HG03139 (cell line): ENCODE results near the gene FMO5.
"Not testable (repeated sequence)": the region's sequence is repeated elsewhere in the genome, so short reads cannot be mapped to it uniquely, and the experiment has no call there.

Experiments
- ATAC-seq: cut with Tn5 transposase; IDR thresholded peaks from one replicate; pipeline ENCODE4 v1.9.1; 2021; ENCODE audit not compliant: unreplicated experiment

The FMO5 gene

GRCh38 chr1:147240131-147240721, 15.1 kb upstream of the FMO5 start:
- ATAC-seq, result not testable (repeated sequence)

GRCh38 chr1:147238925-147239820, 14.0 kb upstream of the FMO5 start:
- no peak for ATAC-seq

- no peak for ATAC-seq
Measured at GRCh38 chr1:147238053-147238902, 13.1 kb upstream of the FMO5 start.

- ATAC-seq, result no peak
Measured at GRCh38 chr1:147236959-147237791, 12.0 kb upstream of the FMO5 start.

GRCh38 chr1:147236448-147236847, 11.3 kb upstream of the FMO5 start:
- ATAC-seq, result no peak

GRCh38 chr1:147235822-147236221, 10.7 kb upstream of the FMO5 start:
- ATAC-seq, result no peak

- ATAC-seq, result not testable (repeated sequence)
Measured at GRCh38 chr1:147233903-147234302, 8.8 kb upstream of the FMO5 start.

GRCh38 chr1:147231032-147231431, 5.9 kb upstream of the FMO5 start:
- not testable (repeated sequence) for ATAC-seq

GRCh38 chr1:147223740-147224615, 1.2 kb downstream of the FMO5 start:
- no peak for ATAC-seq

- ATAC-seq, result no peak
Measured at GRCh38 chr1:147218606-147219005, 6.5 kb downstream of the FMO5 start.

GRCh38 chr1:147217141-147217540, 8.0 kb downstream of the FMO5 start:
- ATAC-seq, result no peak

GRCh38 chr1:147216124-147216523, 9.0 kb downstream of the FMO5 start:
- no peak for ATAC-seq

GRCh38 chr1:147215540-147215916, 9.6 kb downstream of the FMO5 start:
- no peak for ATAC-seq

- no peak for ATAC-seq
Measured at GRCh38 chr1:147214842-147215539, 10.1 kb downstream of the FMO5 start.

GRCh38 chr1:147214325-147214724, 10.8 kb downstream of the FMO5 start:
- no peak for ATAC-seq

- no peak for ATAC-seq
Measured at GRCh38 chr1:147213271-147213670, 11.9 kb downstream of the FMO5 start.

GRCh38 chr1:147211577-147211976, 13.6 kb downstream of the FMO5 start:
- ATAC-seq, result no peak

GRCh38 chr1:147210987-147211386, 14.2 kb downstream of the FMO5 start:
- ATAC-seq, result no peak
